CD1c-positive myeloid dendritic cell (primary cell): Measurements from ENCODE around the gene FYCO1.

ENCODE experiments used
- DNase-seq: peaks from one replicate; pipeline ENCODE4 v3.0.0-alpha.2; 2016; ENCODE audit errors: extremely low spot score

FYCO1 gene

GRCh38 chr3:45943207-45943846 lies 52.3 kb downstream of the FYCO1 start, which contains the start of gene CXCR6:
Gene CXCR6, plus strand, starts transcription at chr3:45943464. Its CDS starts 3,018 bp downstream, at chr3:45946482.
- DNase-seq, result no peak

GRCh38 chr3:45942051-45942825 lies 53.4 kb downstream of the FYCO1 start:
- DNase-seq, result no peak

DNA sequence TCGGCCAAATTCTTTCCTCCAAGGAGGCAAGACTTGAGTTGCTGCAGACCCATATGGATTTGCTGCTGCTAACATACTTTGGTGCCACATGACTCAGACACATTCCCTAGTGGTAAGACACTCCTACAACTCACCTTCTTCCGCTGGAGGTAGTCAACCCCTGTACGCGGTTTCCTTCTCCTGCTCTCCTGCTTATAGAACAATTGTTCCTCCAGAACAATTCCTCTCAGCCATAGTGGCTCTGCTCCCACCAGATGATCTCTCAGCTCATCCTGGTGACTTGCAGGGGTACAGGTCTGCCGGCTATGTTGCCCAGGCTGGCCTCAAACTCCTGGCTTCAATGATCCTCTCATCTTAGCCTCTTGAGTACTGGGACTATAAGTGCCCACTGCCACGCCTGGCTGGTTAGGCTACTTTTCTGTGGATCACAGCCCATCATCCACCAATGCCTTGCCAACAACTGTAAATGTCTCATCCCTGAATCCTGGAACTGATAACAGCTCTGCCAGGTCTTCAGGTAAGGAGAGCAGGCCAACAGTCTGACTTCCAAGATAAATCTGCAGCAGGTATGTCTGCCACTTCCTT lies 54.8 kb downstream of the FYCO1 start:
- DNase-seq, result no peak

- no peak for DNase-seq
Measured at GRCh38 chr3:45940004-45940780, 55.4 kb downstream of the FYCO1 start.

DNA sequence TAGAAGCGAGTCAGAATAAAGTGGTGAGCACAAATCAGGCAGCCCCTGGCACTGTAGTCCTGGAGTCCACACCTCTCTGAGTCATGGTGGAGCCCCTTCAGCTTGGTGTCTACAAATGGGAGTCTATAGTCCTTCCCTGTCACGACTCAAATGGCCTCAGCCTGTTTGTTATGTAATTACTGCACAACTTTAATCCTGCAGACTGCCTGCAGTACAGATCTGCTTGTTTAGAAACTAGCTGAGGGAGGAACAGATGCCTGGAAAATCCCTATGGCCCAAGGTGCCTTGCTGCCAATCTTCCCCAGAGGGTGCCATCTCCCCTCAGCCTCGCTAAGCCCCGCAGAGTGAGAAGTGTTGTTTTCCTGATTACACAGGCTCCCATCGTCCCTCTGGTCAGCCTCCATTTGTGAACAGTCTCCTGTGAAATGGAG lies 56.3 kb downstream of the FYCO1 start:
- DNase-seq, result no peak

GRCh38 chr3:45938864-45939263 lies 56.8 kb downstream of the FYCO1 start:
- peak; percentile 91 for DNase-seq

DNA sequence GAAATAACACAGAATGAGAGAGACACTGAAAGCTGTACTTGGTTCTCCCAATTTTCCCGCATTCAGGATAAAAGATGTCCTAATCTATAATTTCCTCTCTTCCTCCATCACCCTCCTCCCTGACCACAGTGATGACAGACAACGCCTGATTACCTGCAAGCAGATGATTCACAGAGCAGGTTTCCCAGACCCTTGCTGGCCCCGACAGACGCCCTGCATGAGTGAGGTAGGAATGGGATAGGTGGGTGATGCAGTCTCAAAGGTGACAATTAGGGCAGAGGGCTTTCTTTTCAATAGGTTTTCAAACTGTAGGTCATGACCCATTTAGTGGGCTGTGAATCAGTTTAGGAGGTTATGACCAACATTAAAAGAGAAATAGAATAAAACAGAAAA lies 57.6 kb downstream of the FYCO1 start:
- DNase-seq, result no peak

DNA sequence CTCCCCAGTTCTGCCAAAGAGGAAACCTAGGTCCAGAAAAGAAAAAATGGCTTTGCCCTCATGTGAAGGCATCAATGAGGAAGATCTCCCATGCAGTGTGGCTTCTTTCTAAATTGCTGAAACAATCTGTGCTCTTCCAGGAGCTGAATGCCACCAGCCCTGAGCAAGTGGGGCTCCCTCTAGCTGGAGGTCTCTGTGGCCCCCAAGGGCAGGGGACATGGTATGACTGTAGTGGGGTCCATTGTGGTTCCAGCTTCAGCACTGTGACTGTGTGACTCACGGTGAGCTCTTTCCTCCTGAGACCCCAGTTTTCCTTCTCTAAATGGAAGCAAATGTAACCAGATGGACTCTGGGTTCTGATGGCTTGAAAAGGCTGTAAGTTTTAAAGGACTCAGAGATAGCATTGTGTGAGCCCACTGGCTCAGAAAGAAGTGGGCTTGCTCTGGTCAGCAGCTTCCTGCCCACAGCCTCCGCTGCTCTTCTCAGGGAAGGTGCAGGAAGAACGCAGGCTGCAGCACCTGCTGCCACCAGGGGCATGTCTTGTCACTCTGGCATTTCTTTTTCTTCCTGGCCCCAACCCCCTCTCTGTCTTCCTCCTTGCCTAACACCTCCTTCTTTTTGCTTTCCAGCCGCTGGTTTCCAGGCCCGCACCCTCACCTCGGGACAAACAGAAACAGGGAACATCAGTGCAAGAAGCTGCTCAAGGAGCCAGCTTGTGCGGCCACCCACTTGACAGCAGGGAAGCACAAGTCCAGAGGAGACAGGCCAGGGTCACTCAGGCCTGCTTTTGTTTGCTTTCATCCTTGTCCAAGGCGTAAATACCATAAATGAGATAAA lies 58.2 kb downstream of the FYCO1 start:
- DNase-seq, result no peak

DNA sequence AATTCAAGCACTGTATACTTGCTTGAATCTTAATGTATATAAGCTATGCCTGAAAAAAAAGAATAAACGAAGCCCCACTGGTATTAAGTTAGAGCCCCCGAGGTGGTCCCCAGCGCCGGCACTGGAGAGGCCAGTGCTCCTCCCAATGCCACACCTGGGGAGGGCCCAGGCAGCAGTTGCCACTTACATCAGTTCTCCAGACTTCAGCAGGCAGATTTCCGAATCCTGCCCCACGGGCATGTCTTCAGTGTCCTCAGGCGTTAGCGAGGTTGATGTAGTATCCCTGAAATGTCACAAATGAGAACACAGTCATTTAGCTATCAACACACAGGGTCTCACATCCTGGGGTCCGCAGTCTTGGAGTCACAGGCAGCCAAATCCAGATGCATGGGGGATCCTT lies 59.4 kb downstream of the FYCO1 start:
- DNase-seq, result no peak

DNA sequence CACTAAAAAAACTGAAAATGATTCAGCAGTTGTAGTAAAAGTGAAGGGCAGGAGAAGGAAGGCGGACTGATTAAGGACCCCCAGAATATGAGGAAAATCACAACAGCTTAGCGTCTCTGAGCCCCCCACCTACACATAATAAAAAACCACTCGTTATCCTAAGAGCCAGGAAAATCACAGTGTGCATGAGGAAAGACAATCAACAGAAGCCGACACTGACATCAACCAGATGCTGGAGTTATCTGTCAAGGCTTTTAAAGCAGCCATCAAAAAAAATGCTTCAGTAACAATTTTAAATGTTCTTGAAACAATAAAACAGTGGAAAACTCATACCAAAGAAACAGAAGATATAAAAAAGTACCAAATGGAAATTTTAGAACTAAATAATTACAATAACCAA lies 62.0 kb downstream of the FYCO1 start:
- DNase-seq, result no peak

DNA sequence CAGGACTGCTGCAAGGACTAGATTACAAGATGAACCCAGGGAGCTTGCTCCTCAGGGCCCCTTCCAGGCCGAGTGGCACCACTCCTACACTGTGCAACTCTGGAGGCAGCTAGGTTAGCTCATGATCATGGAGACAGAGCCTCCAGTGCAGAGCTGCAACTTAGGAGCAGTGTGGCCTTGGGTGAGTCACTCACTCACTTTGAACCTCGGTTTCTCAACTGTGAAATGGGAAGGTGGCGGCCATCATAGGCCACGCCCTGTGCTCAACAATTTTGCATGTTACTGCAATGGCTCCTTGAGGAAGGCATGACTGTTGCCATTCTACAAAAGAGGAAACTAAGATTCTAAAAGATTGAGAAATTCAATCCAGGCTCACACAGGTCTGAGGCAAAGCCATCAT lies 63.5 kb downstream of the FYCO1 start:
- DNase-seq, result peak; percentile 68

GRCh38 chr3:45931496-45931895 lies 64.1 kb downstream of the FYCO1 start:
- no peak for DNase-seq

GRCh38 chr3:45929042-45929679 lies 66.5 kb downstream of the FYCO1 start:
- peak; percentile 67 for DNase-seq

DNA sequence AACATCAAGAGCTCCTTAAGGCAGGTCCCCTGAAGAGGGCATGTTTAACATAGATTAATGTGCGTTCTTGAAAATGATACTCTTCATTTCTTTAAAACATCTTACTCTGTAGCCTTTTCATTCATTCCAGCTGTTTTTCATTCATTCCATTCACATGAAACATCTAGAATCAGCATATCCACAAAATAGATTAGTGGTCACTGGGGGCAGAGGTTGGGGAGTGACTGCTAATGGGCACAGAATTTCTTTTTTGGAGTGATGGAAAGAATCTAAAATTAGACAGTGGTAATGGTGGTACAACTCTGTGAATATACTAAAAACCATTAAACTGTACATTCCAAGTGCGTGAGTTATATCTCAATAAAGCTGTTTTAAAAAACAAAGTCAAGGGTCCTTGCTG lies 67.7 kb downstream of the FYCO1 start:
- DNase-seq, result no peak

DNA sequence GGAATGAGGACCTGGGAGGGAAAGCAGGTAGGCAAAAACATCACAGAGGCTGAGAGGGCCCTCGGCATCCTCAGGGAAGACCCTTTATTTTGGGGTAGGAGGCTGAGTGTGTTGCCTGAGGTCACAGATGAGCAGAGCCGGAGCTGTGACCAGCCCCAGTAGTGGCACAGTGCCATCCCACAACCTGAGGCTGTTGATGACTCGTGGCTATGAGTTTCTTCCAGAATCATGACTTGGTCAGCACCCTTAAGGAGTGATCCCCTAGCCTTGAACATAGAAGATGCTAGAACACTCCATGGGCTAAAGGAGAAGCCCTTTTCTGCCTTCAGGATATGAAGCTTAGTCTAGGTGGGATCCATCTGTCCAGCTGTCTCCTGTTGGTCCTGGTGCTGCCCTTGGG lies 71.9 kb downstream of the FYCO1 start:
- no peak for DNase-seq

GRCh38 chr3:45922950-45923590 lies 72.6 kb downstream of the FYCO1 start:
- no peak for DNase-seq

GRCh38 chr3:45922039-45922326 lies 73.6 kb downstream of the FYCO1 start:
- no peak for DNase-seq

DNA sequence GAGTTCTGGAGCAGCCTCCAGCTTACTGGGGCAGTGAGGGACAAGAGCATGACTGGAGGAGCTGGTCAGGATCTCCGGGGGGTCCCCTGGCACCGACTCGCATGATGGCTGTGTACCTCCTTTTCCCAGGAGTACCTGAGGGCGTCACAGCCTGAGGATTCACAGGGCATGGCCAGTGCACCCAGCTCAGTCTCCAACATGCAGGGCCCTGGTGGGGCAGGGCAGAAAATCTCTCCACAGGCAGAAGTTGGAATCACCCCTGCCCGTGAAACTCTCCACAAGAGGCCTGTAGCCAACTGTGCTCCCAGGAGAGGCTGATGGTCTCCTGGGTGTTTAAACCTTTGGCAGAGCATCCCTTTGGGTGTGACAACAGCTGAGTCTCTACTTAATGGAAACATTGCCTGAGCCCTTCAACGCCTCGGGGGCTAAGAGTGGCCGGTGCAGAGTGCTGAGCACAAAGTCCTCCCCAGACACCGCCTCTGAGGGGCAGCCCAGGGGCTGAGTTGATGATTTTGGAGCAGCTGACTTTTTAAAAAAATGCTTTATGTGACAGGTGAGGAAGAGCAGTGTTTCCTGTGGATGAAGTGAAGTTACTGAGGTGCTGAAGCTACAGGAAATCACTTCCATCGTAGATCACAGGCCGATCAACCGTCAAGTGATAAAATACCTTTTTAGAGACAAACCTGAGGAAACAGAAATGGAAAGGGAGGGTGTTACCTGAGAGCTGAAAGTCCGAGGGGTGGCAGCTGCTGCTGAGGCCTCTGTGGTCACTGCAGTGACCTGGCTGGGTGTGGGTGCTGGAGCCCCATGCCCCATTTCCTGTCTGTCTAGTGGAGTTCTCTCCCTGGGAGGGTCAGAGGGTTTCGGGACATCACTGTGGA lies 74.2 kb downstream of the FYCO1 start:
- DNase-seq, result no peak

GRCh38 chr3:45917146-45917898 lies 78.3 kb downstream of the FYCO1 start:
- DNase-seq, result no peak
